WTC11 (cell line): ENCODE results near the gene TREH. TPM values are rescaled to one million over a fixed set of nuclear protein-coding genes. Genes with fewer than 3 reads are reported as not detected.

Source experiments
- ATAC-seq: fragments of 200-7000 bp; cut with Tn5 transposase; 2 replicates; pipeline ENCODE4 v1.10.0; 2021; ENCODE audit warnings: mild to moderate bottlenecking, moderate library complexity
- CTCF ChIA-PET: fragments of 300-600 bp; sonication (Branson Sonifier 250); formaldehyde crosslinking; loops from one replicate; lab custom pipeline; 2021; ENCODE audit warnings: antibody characterized with exemption; lab: Charles Lee
- POLR2A ChIA-PET: fragments of 350-600 bp; sonication (Branson Sonifier 250); formaldehyde crosslinking; loops from one replicate; lab custom pipeline; 2021; ENCODE audit warnings: antibody characterized with exemption; lab: Charles Lee
- DNase-seq: peaks from one replicate; pipeline ENCODE4 v3.0.0; 2021; ENCODE audit warnings: low spot score
- H3K27ac Mint-ChIP-seq: 2 replicates; pipeline ENCODE4 v1.8.0; 2021; ENCODE audit warnings: mixed read lengths
- H3K27me3 Mint-ChIP-seq: 2 replicates; pipeline ENCODE4 v1.8.0; 2021; ENCODE audit warnings: low read depth, mild to moderate bottlenecking, moderate library complexity, mixed read lengths
- H3K36me3 Mint-ChIP-seq: 2 replicates; pipeline ENCODE4 v1.8.0; 2021; ENCODE audit warnings: mixed read lengths
- H3K4me1 Mint-ChIP-seq: 2 replicates; pipeline ENCODE4 v1.8.0; 2022; ENCODE audit warnings: mixed read lengths
- H3K4me3 Mint-ChIP-seq: 2 replicates; pipeline ENCODE4 v1.8.0; 2021; ENCODE audit warnings: mild to moderate bottlenecking, moderate library complexity, mixed read lengths
- H3K9me3 Mint-ChIP-seq: 2 replicates; pipeline ENCODE4 v1.8.0; 2021; ENCODE audit warnings: mixed read lengths
- GABPB1 ChIP-seq: sonication (generic); formaldehyde crosslinking; IDR thresholded peaks from 2 replicates; pipeline ENCODE4 v1.8.1; 2023; ENCODE audit warnings: mild to moderate bottlenecking, missing genetic modification reagents
- NR1H2 ChIP-seq: sonication (generic); formaldehyde crosslinking; IDR thresholded peaks from 2 replicates; pipeline ENCODE4 v1.9.0; 2021; ENCODE audit warnings: mild to moderate bottlenecking, moderate library complexity, missing genetic modification reagents
- PREB ChIP-seq: sonication (generic); formaldehyde crosslinking; IDR thresholded peaks from 2 replicates; pipeline ENCODE4 v1.8.1; 2022; ENCODE audit warnings: mild to moderate bottlenecking, missing genetic modification reagents, moderate library complexity, borderline replicate concordance
- RELA ChIP-seq: sonication (generic); formaldehyde crosslinking; IDR thresholded peaks from 2 replicates; pipeline ENCODE4 v1.8.1; 2022; ENCODE audit warnings: missing genetic modification reagents, mild to moderate bottlenecking, borderline replicate concordance
- RORB ChIP-seq: fragments of 250-450 bp; sonication (Bioruptor Pico); IDR thresholded peaks from 2 replicates; pipeline ENCODE4 v1.9.0; 2021; ENCODE audit warnings: mild to moderate bottlenecking
- SMAD3 ChIP-seq: sonication (generic); formaldehyde crosslinking; IDR thresholded peaks from 2 replicates; pipeline ENCODE4 v1.8.0; 2022; ENCODE audit warnings: missing genetic modification reagents, mild to moderate bottlenecking, borderline replicate concordance
- ZBTB43 ChIP-seq: sonication (generic); formaldehyde crosslinking; IDR thresholded peaks from 2 replicates; pipeline ENCODE4 v1.8.1; 2023; ENCODE audit warnings: mild to moderate bottlenecking, missing genetic modification reagents
- ZMAT4 ChIP-seq: fragments of 250-450 bp; sonication (Bioruptor Pico); IDR thresholded peaks from 2 replicates; pipeline ENCODE4 v1.9.0; 2021; ENCODE audit warnings: mild to moderate bottlenecking
- ZNF281 ChIP-seq: sonication (generic); formaldehyde crosslinking; IDR thresholded peaks from 2 replicates; pipeline ENCODE4 v1.8.0; 2023; ENCODE audit warnings: mild to moderate bottlenecking, missing genetic modification reagents
- ZNF425 ChIP-seq: fragments of 250-450 bp; sonication (Bioruptor Pico); conservative IDR thresholded peaks from 2 replicates; pipeline ENCODE4 v1.9.0; 2021; ENCODE audit warnings: mild to moderate bottlenecking
- ZSCAN18 ChIP-seq: fragments of 250-450 bp; sonication (Bioruptor Pico); IDR thresholded peaks from 2 replicates; pipeline ENCODE4 v2.1.2; 2022; ENCODE audit warnings: mild to moderate bottlenecking, moderate library complexity
- total RNA-seq: library from RNA; stranded (reverse); gene quantifications from 3 replicates; pipeline ENCODE4 v1.2.3, GENCODE V29; 2021

The TREH gene
- total RNA-seq, 1 experiment from 2014 or later: not detected

- TF ChIP-seq ZSCAN18 (CRISPR knock-in tag) (no peak), SMAD3 (CRISPR knock-in tag) (no peak), PREB (CRISPR knock-in tag) (no peak)
- TF ChIP-seq, all 79 proteins: peak for 0
Measured at GRCh38 chr11:118632577-118633318, 46.7 kb downstream of the TREH start (continued).

GRCh38 chr11:118631142-118631909, 48.1 kb downstream of the TREH start:
- ChIA-PET CTCF (interaction anchor here (0.6 to 5.9 kb wide), 3 partner anchors 22 to 374 kb away, joined by 3 to 127 read pairs (median 3); partner anchors contain the start of gene PHLDB1), POLR2A (interaction anchor here (5.0 kb wide), 1 partner anchor 10 kb away, joined by 75 read pairs; no protein-coding TSS in a partner anchor)
- H3K27me3 Mint-ChIP-seq: no peaks in the 10 kb centered on the region
- peaks cover 28% of the 10 kb centered on the region for H3K4me1 Mint-ChIP-seq
- ATAC-seq: no peak
- H3K27ac Mint-ChIP-seq: peak overlapping the region; percentile 37; the same call in 1 of the 2 replicates
- peaks cover 20% of the 10 kb centered on the region for H3K36me3 Mint-ChIP-seq
- TF ChIP-seq ZNF425 (no peak), NR1H2 (no peak), GABPB1 (CRISPR knock-in tag) (no peak), ZBTB43 (CRISPR knock-in tag) (no peak), ZNF281 (CRISPR knock-in tag) (no peak), ZMAT4 (no peak), RORB (no peak), PREB (CRISPR knock-in tag) (no peak), RELA (CRISPR knock-in tag) (no peak)
- TF ChIP-seq, all 79 proteins: peak for 0
- H3K9me3 Mint-ChIP-seq: no peaks in the 10 kb centered on the region
- no peak for DNase-seq
- no peak overlapping the region for H3K4me3 Mint-ChIP-seq
